Astrocyte of the spinal cord (primary cell): Measurements from ENCODE around the gene ZNF490.
A peak's percentile ranks its signal among the peaks of the same experiment; 100 is the strongest.

Experiments used
- DNase-seq: peaks from one replicate; pipeline ENCODE4 v3.0.0; 2011; ENCODE audit warnings: low read depth, low spot score
- H3K4me3 ChIP-seq: 2 replicates; pipeline ENCODE4 v1.5.1; 2011; ENCODE audit warnings: low read depth, mild to moderate bottlenecking, low read length, moderate library complexity
- in situ Hi-C: cut with HindIII; loops from 2 replicates; pipeline ENCODE4 v1.10.0; 2017; ENCODE audit warnings: low sequenced_read_pairs
- TF ChIP-seq, protein P1 (sequence below): IDR thresholded peaks from 2 replicates; pipeline ENCODE4 v1.5.1; 2012; ENCODE audit warnings: low read depth, mild to moderate bottlenecking, low read length, inconsistent platforms

ZNF490 gene

DNA sequence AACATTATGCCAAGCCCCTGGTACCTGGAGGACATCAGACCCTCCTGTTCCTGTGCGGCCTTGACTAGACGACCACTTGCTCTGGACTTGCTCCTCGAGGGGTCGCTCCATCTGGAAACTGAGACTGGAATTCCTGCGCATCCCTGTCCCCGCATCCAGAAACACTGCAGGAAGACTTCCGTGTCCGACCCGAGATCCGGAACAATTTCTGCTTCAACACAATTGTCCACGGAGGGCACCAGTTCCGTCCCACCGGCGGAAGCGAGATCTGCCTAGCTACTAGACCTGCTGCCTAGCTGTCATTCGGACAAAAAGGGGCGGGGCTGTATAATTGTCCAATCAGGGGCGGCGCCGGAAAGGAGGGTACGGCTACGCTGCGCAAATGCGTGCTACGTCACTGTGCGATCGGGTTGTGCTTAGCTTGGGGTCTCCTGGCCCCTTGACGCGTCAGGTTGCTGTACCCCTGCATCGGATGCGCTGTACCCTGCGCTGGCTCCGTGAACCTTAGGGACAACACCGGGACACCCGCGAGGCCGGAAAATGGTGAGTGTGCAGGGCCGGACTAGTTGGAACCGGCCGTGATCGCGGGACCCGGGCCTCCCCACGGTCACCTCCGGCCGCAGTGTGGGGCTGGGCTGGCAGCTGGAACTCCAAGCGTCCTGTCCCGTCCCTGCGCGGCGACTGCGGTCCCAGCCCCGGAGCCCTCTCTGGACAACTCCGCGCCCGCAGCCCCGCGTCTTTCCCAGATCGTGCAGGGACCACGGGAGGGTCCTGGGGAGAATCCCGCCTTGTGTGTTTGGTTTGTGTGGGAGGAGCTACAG lies at the start of gene ZNF490, which contains the start of gene ZNF791:
ZNF490 (minus strand) TSS at position 274 of the 821 bp plus-strand sequence; CDS start at position 141, 133 bp downstream.
ZNF791 (plus strand) TSS at position 381 of the 821 bp plus-strand sequence; CDS start at position 541, 160 bp downstream.
- peak within 1 kb of the TSS; percentile 93 for H3K4me3 ChIP-seq
- in situ Hi-C loops, result no loop called here
- TF ChIP-seq, protein P1, sequence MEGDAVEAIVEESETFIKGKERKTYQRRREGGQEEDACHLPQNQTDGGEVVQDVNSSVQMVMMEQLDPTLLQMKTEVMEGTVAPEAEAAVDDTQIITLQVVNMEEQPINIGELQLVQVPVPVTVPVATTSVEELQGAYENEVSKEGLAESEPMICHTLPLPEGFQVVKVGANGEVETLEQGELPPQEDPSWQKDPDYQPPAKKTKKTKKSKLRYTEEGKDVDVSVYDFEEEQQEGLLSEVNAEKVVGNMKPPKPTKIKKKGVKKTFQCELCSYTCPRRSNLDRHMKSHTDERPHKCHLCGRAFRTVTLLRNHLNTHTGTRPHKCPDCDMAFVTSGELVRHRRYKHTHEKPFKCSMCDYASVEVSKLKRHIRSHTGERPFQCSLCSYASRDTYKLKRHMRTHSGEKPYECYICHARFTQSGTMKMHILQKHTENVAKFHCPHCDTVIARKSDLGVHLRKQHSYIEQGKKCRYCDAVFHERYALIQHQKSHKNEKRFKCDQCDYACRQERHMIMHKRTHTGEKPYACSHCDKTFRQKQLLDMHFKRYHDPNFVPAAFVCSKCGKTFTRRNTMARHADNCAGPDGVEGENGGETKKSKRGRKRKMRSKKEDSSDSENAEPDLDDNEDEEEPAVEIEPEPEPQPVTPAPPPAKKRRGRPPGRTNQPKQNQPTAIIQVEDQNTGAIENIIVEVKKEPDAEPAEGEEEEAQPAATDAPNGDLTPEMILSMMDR, result no peak
- peak; percentile 98 for DNase-seq

DNA sequence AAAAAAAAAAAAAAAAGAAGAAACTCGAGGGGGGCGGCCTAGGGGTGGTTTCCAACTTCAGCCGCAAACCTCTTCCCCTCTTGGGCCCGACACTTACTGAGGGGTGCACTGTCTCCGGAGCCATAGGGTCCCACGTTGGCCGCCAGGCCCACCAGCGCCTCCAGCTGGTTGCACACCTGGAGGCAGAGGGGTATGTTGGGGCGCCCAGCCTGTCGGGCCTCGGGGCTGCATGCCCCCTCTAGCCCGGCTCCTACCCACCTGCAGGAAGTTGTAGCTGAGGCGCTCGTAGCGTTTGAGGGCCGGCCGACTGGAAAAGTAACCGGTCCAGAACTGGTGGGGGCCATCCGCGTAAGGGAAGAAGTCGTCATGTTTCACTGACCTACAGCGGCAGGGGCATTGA lies 47.4 kb upstream of the ZNF490 start:
- TF ChIP-seq, protein P1, result no peak
- no peak for DNase-seq
- no peak overlapping the region for H3K4me3 ChIP-seq
- in situ Hi-C loops, result no loop called here

DNA sequence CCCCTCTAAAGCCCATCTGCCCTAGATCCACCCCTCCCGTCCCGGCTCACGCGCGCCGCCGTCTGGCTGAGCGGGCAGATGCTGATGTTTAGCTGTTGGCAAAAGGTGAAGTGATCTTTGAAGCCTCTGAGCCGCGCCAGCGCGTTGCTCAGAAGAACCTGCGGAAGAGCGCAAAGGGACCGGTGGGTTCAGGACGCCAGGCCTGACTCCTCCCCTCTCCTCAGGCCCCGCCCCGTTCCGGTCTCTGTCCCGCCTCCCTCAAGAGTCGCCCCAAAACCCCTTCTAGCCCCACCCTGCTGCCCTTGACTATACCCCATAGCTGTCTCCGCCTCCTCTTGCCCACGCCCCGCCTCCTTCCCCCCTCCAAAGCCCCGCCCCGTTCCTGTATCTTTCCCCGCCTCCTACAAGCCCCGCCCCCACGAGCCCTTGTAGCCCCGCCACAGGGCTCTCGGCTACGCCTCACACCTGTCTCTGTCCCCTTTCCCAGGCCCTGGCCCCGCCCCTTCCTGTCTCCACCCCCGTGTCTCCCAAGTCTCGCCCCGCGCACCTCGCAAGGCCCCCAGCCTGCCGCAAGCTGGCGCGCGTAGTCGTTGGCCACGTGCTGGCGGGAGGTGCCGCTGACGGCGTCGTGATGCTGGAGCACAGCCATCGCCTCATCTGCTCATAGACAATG lies 46.4 kb upstream of the ZNF490 start:
- no peak for DNase-seq
- TF ChIP-seq, protein P1, result peak; percentile 29
- H3K4me3 ChIP-seq, result no peak overlapping the region
- in situ Hi-C loops, result no loop called here

DNA sequence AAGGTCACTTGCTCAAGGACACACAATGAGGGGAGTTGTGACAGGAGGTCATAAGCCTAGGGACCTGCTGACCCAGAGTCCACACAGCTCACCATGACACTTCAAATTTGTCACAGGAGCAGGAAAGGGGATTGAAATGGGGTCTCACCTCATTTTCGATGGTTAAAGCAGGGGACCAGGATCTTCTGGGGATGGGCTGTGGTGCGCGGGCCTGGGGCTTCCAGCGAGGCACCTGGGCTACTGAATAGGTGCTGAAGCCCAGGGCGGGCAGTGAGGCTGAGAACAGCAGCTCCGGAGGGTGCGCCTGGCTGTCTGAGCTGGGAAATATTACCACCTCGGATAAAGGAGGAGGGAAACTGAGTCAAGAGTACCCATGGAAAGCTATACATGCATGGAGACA lies 44.9 kb upstream of the ZNF490 start:
- TF ChIP-seq, protein P1, result no peak
- in situ Hi-C loops, result no loop called here
- H3K4me3 ChIP-seq, result no peak overlapping the region
- DNase-seq, result no peak

DNA sequence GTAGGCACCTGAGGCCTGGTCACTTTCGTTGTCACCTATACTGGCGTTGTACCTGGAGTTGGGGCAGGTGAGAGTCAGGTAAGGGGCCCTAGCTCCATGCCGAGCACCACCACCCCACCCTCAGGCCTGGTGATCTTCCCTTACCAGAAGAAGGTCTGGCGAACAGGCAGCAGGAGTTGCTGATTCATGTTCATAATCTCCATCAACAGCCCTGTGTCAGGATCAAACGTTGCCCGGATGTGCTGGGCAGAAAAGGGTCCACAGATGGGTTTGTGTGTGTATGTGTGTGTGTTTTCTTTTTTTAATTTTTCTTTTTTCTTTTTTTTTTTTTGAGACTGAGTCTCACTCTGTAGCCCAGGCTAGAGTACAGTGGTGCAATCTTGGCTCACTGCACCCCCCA lies 41.6 kb upstream of the ZNF490 start:
- in situ Hi-C loops, result no loop called here
- H3K4me3 ChIP-seq, result no peak overlapping the region
- DNase-seq, result no peak
- TF ChIP-seq, protein P1, result no peak

DNA sequence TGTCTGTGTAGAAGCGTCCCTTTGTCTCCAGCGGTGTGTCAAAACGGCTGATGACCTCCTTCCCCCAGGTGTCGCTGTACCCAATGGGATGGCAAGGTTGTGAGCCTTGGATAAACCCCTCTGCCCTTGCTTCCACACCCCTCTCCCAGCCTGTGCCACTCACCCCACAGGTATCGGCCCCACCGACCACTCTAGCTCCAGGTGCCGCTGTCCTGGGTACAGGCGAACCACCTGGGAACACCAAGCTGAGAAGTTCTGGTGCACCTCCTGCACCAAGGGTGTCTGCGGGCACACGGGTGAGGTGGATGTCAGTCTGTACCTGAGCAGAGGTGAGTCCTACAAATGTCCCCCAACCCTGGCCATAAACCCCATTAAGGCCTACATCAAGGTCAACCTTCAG lies 39.3 kb upstream of the ZNF490 start:
- TF ChIP-seq, protein P1, result no peak
- no peak for DNase-seq
- in situ Hi-C loops, result no loop called here

More for the DNA sequence above, 39.3 kb upstream of the ZNF490 start:
- no peak overlapping the region for H3K4me3 ChIP-seq
